Transverse colon (tissue), 4 donors: ENCODE data around the gene IL6R.
A peak's percentile ranks its signal among the peaks of the same experiment; 100 is the strongest.

Source experiments
- CTCF ChIP-seq, 5 experiments: fragments of 200-600 bp in 3 of 5; fragments of 450-650 bp in 2 of 5; sonication (generic) in 3 of 5; IDR thresholded peaks; 1 replicate in 2 of 5; 2 replicates in 3 of 5; pipeline ENCODE4 v1.5.1; 2016 to 2017; ENCODE audit warnings: antibody characterized with exemption in 5 of 5, inconsistent platforms in 3 of 5, mild to moderate bottlenecking in 2 of 5, moderate library complexity in 1 of 5
- EP300 ChIP-seq: sonication (generic); formaldehyde crosslinking; IDR thresholded peaks from one replicate; pipeline ENCODE4 v1.6.1; 2017; ENCODE audit warnings: antibody characterized with exemption, low read depth
- POLR2A ChIP-seq: fragments of 450-650 bp; IDR thresholded peaks from one replicate; pipeline ENCODE4 v1.6.1; 2016; ENCODE audit warnings: antibody characterized with exemption, mild to moderate bottlenecking, moderate library complexity
- POLR2AphosphoS5 ChIP-seq, 3 donors: sonication (generic); formaldehyde crosslinking; IDR thresholded peaks; one replicate each; pipeline ENCODE4 v1.6.1; 2016; ENCODE audit warnings: antibody characterized with exemption in 3 of 3

- TF ChIP-seq POLR2AphosphoS5 (IDR thresholded peaks at IDR 0.05), result peak in 1 of 3 donors; percentile 62
- TF ChIP-seq CTCF (IDR thresholded peaks at IDR 0.05), result no peak
- no peak for TF ChIP-seq POLR2A
- no peak for TF ChIP-seq EP300
Measured at GRCh38 chr1:154474802-154475201, 69.7 kb downstream of the IL6R start.
